Lower lobe of right lung (tissue), 2 donors: Measurements from ENCODE around the gene AUTS2. TPM values are rescaled to one million over a fixed set of nuclear protein-coding genes. Genes with fewer than 3 reads are reported as not detected.

ENCODE experiments used
- ATAC-seq, 2 donors: fragments of 200-7000 bp; cut with Tn5 transposase; one replicate each; pipeline ENCODE4 v1.9.1; 2020 to 2022; ENCODE audit warnings: mild to moderate bottlenecking in 2 of 2, moderate library complexity in 2 of 2
- DNase-seq: peaks from one replicate; pipeline ENCODE4 v3.0.0-alpha.2; 2020
- H3K27ac ChIP-seq: fragments of 200-600 bp; one replicate; pipeline ENCODE4 v1.8.0; 2022
- H3K27me3 ChIP-seq: fragments of 200-600 bp; one replicate; pipeline ENCODE4 v1.8.0; 2022; ENCODE audit warnings: low read depth
- H3K36me3 ChIP-seq: fragments of 200-600 bp; one replicate; pipeline ENCODE4 v1.8.0; 2022; ENCODE audit warnings: mild to moderate bottlenecking
- H3K4me1 ChIP-seq: fragments of 200-600 bp; one replicate; pipeline ENCODE4 v1.8.0; 2022
- H3K4me3 ChIP-seq: fragments of 200-600 bp; one replicate; pipeline ENCODE4 v1.8.0; 2022; ENCODE audit warnings: mild to moderate bottlenecking
- H3K9me3 ChIP-seq: fragments of 200-600 bp; one replicate; pipeline ENCODE4 v1.8.0; 2022
- CTCF ChIP-seq: fragments of 200-600 bp; IDR thresholded peaks from one replicate; pipeline ENCODE4 v1.8.0; 2022; ENCODE audit warnings: antibody characterized with exemption, mild to moderate bottlenecking
- intact Hi-C: fragments of 100-400 bp; cut with DNase I; formaldehyde crosslinking; loops from one replicate; pipeline ENCODE4 v1.11.0; 2022
- total RNA-seq: library from RNA; stranded (reverse); fragmentation: NEBNext Ultra II Directional; extraction: Animal tissue kit (Norgen Biotek cat#: 25700); gene quantifications from one replicate; pipeline ENCODE4 v1.2.1, GENCODE V29; 2021
- donor health status: DM: no; HTN: yes; CAD: no; lungs with severe emphysema.

The AUTS2 gene
- total RNA-seq, 1 donor from 2014 or later: 45.7 TPM

GRCh38 chr7:70838292-70838907 is 1240.1 kb downstream of the AUTS2 start:
- ATAC-seq (peak in 1 of 2 donors; percentile 59), DNase-seq (no peak)
- intact Hi-C loops: no loop called here
- Histone ChIP-seq H3K4me3 (no peak overlapping the region), H3K27me3 (no peaks in the 10 kb centered on the region), H3K36me3 (no peaks in the 10 kb centered on the region), H3K9me3 (no peaks in the 10 kb centered on the region), H3K4me1 (no peaks in the 10 kb centered on the region), H3K27ac (no peak overlapping the region)
- no peak for TF ChIP-seq CTCF
